Sigmoid colon (tissue), 7 donors: ENCODE measurements around the gene BIRC2. TPM values are rescaled to one million over a fixed set of nuclear protein-coding genes. Genes with fewer than 3 reads are reported as not detected.
A peak's percentile ranks its signal among the peaks of the same experiment; 100 is the strongest.

Source experiments
- DNase-seq: peaks from one replicate; pipeline ENCODE4 v3.0.0-alpha.2; 2019
- H3K27ac ChIP-seq, 4 donors: fragments of 200-600 bp; sonication (generic); one replicate each; pipeline ENCODE4 v1.5.1; 2016 to 2019; ENCODE audit warnings: mild to moderate bottlenecking in 1 of 4
- H3K27me3 ChIP-seq, 3 donors: fragments of 200-600 bp; sonication (generic); one replicate each; pipeline ENCODE4 v1.5.1; 2019; ENCODE audit warnings: mild to moderate bottlenecking in 1 of 3
- H3K36me3 ChIP-seq, 4 donors: fragments of 200-600 bp; sonication (generic); one replicate each; pipeline ENCODE4 v1.5.1; 2016 to 2019
- H3K4me1 ChIP-seq, 4 donors: fragments of 200-600 bp; sonication (generic); one replicate each; pipeline ENCODE4 v1.5.1; 2017 to 2019
- H3K4me3 ChIP-seq, 4 donors: fragments of 200-600 bp; sonication (generic); one replicate each; pipeline ENCODE4 v1.5.1; 2017 to 2019; ENCODE audit warnings: mild to moderate bottlenecking in 2 of 4, moderate library complexity in 1 of 4
- H3K9me3 ChIP-seq, 4 donors: fragments of 200-600 bp in 3 of 4; sonication (generic) in 3 of 4; one replicate each; pipeline versions ENCODE4 v1.5.1 to v1.6.1; 2013 to 2019
- EP300 ChIP-seq, 4 donors: sonication (generic); formaldehyde crosslinking; IDR thresholded peaks; one replicate each; pipeline ENCODE4 v1.6.1; 2017; ENCODE audit warnings: antibody characterized with exemption in 4 of 4
- POLR2A ChIP-seq, 2 donors: fragments of 450-650 bp; IDR thresholded peaks; one replicate each; pipeline ENCODE4 v1.6.1; 2016; ENCODE audit warnings: antibody characterized with exemption in 2 of 2, mild to moderate bottlenecking in 2 of 2, moderate library complexity in 2 of 2
- POLR2AphosphoS5 ChIP-seq, 4 donors: sonication (generic); formaldehyde crosslinking; IDR thresholded peaks; one replicate each; pipeline ENCODE4 v1.6.1; 2017; ENCODE audit warnings: antibody characterized with exemption in 4 of 4
- WGBS, 2 donors: extraction: QIAGEN DNeasy Blood & Tissue Kit; methylation state at CpG; one replicate each; pipeline ENCODE4 v1.1.7; 2013; 5-methylcytosine and 5-hydroxymethylcytosine counted together
- intact Hi-C: fragments of 100-400 bp; cut with DNase I; formaldehyde crosslinking; loops from one replicate; pipeline ENCODE4 v1.15.1; 2023
- polyA plus RNA-seq, 3 donors: library from polyadenylated mRNA; stranded (reverse); fragments of 200-250 nt; gene quantifications; one replicate each; pipeline ENCODE4 v1.2.3, GENCODE V29; 2013
- total RNA-seq, 4 donors: library from RNA; depleted of rRNA; stranded (reverse); fragments of >200 nt; gene quantifications; one replicate each; pipeline ENCODE4 v1.1.0, GENCODE V29; 2016
- TF ChIP-seq, protein P1 (sequence below), 4 experiments: fragments of 450-650 bp in 3 of 4; fragments of 200-600 bp in 1 of 4; IDR thresholded peaks; one replicate each; pipeline ENCODE4 v1.5.1; 2016 to 2019; ENCODE audit warnings: antibody characterized with exemption in 4 of 4, mild to moderate bottlenecking in 3 of 4, moderate library complexity in 2 of 4
- donor health status: healthy with polysubstance abuse.
- donor health status: Bipolar disorder and iron deficiency.
- donor health status: healthy.

The BIRC2 gene
- total and polyA plus RNA-seq, 7 donors: 24.7 to 56.0 (median 41.4) TPM

DNA sequence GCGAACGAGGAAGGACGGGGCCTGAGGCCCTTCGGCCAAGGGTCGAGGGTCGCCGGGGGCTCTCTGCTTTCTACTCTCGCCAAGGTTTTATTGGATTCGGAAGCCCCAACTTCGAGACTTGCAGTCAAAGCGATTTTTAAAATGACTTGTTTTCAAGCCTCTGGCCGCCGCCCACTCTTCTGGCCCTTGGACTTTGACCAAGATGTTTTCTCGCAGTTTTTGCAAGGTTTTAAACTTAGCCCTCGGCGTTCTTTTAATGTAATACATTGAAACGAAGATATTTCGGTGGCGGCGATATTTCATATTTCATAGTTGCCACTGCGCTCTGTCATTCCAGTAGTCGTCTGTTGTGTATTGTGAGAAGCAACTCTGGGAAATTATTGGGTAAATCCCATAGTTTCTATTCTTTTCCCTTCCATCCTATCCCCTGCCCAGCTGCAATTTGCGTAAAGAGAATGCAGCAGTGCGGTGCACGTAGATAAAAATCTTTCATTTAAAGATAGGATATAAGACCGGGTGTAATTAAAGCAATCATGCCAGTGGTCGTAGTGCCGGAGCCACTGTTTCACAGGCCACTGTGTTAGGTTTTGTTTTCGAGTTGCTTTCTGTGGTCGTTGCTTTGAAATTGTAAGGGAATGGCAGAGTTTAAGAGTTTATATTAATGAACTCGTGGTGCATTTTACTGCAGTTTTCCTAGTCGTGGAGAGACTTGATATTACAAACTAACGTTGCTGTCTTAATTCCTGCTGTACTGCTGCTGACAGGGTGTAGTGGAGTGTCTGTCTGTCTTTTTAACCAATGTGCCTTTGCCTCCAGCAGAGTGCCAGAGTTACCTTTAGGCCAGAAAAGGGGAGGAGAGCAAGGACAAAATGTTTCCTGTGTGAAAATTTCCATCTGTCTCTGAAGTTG is 702 bp downstream of the BIRC2 start:
- WGBS, 2 donors: 0% methylated on average over 33 of the region's 33 CpGs
- Histone ChIP-seq H3K9me3 (no peaks in the 10 kb centered on the region), H3K4me1 (peaks cover 0 to 38% (median 33%) of the 10 kb centered on the region in 4 donors), H3K4me3 (peak overlapping the region; percentile 63 to 90 (median 83)), H3K27ac (peak overlapping the region; percentile 92 to 99 (median 99)), H3K27me3 (no peaks in the 10 kb centered on the region), H3K36me3 (peaks cover 0 to 8% (median 0%) of the 10 kb centered on the region in 4 donors)
- intact Hi-C loops: loop anchor here (2.0 to 5.0 kb wide), 5 partner anchors 31 to 237 kb away; partner anchors contain the start of genes BIRC3, TMEM123 and YAP1
- peak in 1 of 4 donors; percentile 39 for TF ChIP-seq POLR2AphosphoS5 (IDR thresholded peaks at IDR 0.05)
- TF ChIP-seq POLR2A (IDR thresholded peaks at IDR 0.05): no peak
- TF ChIP-seq, protein P1, sequence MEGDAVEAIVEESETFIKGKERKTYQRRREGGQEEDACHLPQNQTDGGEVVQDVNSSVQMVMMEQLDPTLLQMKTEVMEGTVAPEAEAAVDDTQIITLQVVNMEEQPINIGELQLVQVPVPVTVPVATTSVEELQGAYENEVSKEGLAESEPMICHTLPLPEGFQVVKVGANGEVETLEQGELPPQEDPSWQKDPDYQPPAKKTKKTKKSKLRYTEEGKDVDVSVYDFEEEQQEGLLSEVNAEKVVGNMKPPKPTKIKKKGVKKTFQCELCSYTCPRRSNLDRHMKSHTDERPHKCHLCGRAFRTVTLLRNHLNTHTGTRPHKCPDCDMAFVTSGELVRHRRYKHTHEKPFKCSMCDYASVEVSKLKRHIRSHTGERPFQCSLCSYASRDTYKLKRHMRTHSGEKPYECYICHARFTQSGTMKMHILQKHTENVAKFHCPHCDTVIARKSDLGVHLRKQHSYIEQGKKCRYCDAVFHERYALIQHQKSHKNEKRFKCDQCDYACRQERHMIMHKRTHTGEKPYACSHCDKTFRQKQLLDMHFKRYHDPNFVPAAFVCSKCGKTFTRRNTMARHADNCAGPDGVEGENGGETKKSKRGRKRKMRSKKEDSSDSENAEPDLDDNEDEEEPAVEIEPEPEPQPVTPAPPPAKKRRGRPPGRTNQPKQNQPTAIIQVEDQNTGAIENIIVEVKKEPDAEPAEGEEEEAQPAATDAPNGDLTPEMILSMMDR (IDR thresholded peaks at IDR 0.05): no peak
- TF ChIP-seq EP300 (IDR thresholded peaks at IDR 0.05): no peak
- no peak for DNase-seq

DNA sequence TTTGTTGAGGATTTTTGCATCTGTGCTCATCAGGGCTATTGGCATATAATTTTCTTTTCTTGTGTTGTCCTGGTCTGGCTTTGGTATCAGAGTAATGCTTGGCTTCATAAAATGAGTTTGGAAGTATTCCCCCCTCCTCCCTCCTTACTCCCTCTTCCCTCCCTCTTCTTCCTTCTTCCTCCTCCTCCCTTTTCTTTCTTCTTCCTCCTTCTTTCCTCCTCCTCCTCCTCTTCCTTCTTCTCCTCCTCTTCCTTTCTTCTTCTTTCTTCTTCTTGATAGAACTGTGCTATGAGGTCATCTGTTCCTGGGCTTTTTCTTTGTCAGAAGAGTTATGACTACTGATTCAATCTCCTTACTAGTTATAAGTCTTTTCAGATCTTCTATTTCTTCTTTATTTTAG is 10.1 kb downstream of the BIRC2 start:
- Histone ChIP-seq H3K27me3 (no peaks in the 10 kb centered on the region), H3K27ac (no peak overlapping the region), H3K36me3 (peaks cover 4 to 36% (median 15%) of the 10 kb centered on the region in 4 donors), H3K9me3 (no peaks in the 10 kb centered on the region), H3K4me3 (no peak overlapping the region), H3K4me1 (peaks cover 0 to 4% (median 0%) of the 10 kb centered on the region in 4 donors)
- TF ChIP-seq, protein P1 (IDR thresholded peaks at IDR 0.05): no peak
- TF ChIP-seq EP300 (IDR thresholded peaks at IDR 0.05) (no peak), POLR2A (IDR thresholded peaks at IDR 0.05) (no peak), POLR2AphosphoS5 (IDR thresholded peaks at IDR 0.05) (no peak)
- no peak for DNase-seq
- intact Hi-C loops: loop anchor here (10.0 kb wide), 1 partner anchor 48 kb away; no protein-coding TSS in a partner anchor

DNA sequence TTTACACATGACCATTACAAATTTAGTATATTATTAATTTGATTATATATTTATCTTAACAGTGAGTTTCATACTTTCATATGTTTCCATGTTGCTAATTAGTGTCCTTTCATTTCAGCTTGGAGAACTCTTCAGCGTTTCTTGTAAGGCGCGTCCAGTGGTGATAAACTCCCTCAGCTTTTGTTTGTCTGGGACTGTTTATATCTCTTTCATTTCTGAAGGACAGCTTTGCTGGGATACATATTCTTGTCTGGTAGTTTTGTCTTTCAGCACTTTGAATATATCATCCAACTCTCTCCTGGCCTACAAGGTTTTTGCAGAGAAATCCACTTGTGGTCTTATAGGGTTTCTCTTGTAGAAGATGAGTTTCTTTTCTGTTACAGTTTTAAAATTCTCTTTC is 12.4 kb downstream of the BIRC2 start:
- Histone ChIP-seq H3K4me1 (peaks cover 0 to 4% (median 0%) of the 10 kb centered on the region in 4 donors), H3K27ac (no peak overlapping the region), H3K27me3 (no peaks in the 10 kb centered on the region), H3K4me3 (no peak overlapping the region), H3K9me3 (no peaks in the 10 kb centered on the region), H3K36me3 (peaks cover 4 to 45% (median 28%) of the 10 kb centered on the region in 4 donors)
- WGBS, 2 donors: 80 to 84% methylated on average over 3 of the region's 3 CpGs
- TF ChIP-seq, protein P1 (IDR thresholded peaks at IDR 0.05): no peak
- no peak for TF ChIP-seq EP300 (IDR thresholded peaks at IDR 0.05)
- TF ChIP-seq POLR2A (IDR thresholded peaks at IDR 0.05): no peak
- TF ChIP-seq POLR2AphosphoS5 (IDR thresholded peaks at IDR 0.05): no peak
- intact Hi-C loops: loop anchor here (10.0 kb wide), 1 partner anchor 45 kb away; no protein-coding TSS in a partner anchor
- DNase-seq: no peak

DNA sequence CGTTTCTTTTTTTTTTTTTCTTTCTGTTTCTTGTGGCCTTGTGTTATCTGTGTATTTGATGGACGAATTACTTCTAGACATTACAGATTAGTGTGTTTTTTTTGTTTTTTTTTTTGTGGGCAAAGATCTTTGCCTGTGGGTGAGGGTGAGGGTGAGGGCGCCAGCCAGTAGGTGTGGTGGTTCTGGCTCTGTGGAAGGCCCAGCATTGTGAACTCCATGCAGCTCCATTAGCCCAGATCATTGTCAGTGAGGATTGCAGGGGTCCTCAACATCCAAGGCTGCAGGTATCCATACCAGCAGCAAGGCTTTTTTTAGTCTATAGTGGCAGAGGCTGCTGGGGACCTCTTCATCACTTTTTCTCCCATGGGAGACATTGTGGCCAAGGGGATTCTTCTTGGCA is 13.7 kb downstream of the BIRC2 start:
- WGBS, 2 donors: 84 to 85% methylated on average over 3 of the region's 3 CpGs
- H3K4me3 ChIP-seq: no peak overlapping the region
- peaks cover 4 to 58% (median 31%) of the 10 kb centered on the region in 4 donors for H3K36me3 ChIP-seq
- TF ChIP-seq POLR2A (IDR thresholded peaks at IDR 0.05) (no peak), POLR2AphosphoS5 (IDR thresholded peaks at IDR 0.05) (no peak), EP300 (IDR thresholded peaks at IDR 0.05) (no peak)
- TF ChIP-seq, protein P1 (IDR thresholded peaks at IDR 0.05): no peak
- no peaks in the 10 kb centered on the region for H3K27me3 ChIP-seq
- H3K4me1 ChIP-seq: peaks cover 0 to 4% (median 2%) of the 10 kb centered on the region in 4 donors
- H3K9me3 ChIP-seq: no peaks in the 10 kb centered on the region
- no peak overlapping the region for H3K27ac ChIP-seq
- intact Hi-C loops: no loop called here
- DNase-seq: no peak
